Measurements from ENCODE around the gene SPATA2. TPM values are rescaled to one million over a fixed set of nuclear protein-coding genes. Genes with fewer than 3 reads are reported as not detected.
A peak's percentile ranks its signal among the peaks of the same experiment; 100 is the strongest.

SPATA2 gene
- total and polyA plus RNA-seq, 2 of the 13 experiments (the other 11 are each of a cell fraction or from before 2014, with no cell fraction given) = 3.2 to 8.7 TPM

- TF ChIP-seq SRY (CRISPR knock-in tag; IDR thresholded peaks at IDR 0.05) (peak; percentile 74; the same call in 1 of the 2 replicates), MXI1 (IDR thresholded peaks at IDR 0.05; ENCODE audit: borderline replicate concordance, low read depth, low read length) (peak; percentile 97), JDP2 (CRISPR knock-in tag; IDR thresholded peaks at IDR 0.05; ENCODE audit: borderline replicate concordance) (no peak), RBM22 (optimal IDR thresholded peaks at IDR 0.05; ENCODE audit: low read length) (no peak), ZNF558 (CRISPR knock-in tag; IDR thresholded peaks at IDR 0.05; ENCODE audit: borderline replicate concordance) (peak; percentile 76; the same call in 1 of the 2 replicates), NCOA1 (CRISPR knock-in tag; IDR thresholded peaks at IDR 0.05) (peak; percentile 83), NR2F6 (IDR thresholded peaks at IDR 0.05) (no peak), NR2F6 (CRISPR knock-in tag; IDR thresholded peaks at IDR 0.05) (0 out of 2 replicates have a peak, but pooled peaks have one; percentile 24), IRF1 (CRISPR knock-in tag; IDR thresholded peaks at IDR 0.05; ENCODE audit: low read depth) (no peak), ZNF138 (CRISPR knock-in tag; IDR thresholded peaks at IDR 0.05; ENCODE audit: low read depth) (peak; percentile 89; the same call in 1 of the 2 replicates), ZBTB44 (CRISPR knock-in tag; IDR thresholded peaks at IDR 0.05) (0 out of 2 replicates have a peak, but pooled peaks have one; percentile 49), PTBP1 (IDR thresholded peaks at IDR 0.05; ENCODE audit: low read depth, low read length, poor library complexity, severe bottlenecking) (peak; percentile 90), ZNF766 (CRISPR knock-in tag; IDR thresholded peaks at IDR 0.05; ENCODE audit: borderline replicate concordance) (0 out of 2 replicates have a peak, but pooled peaks have one; percentile 65), PRDM10 (CRISPR knock-in tag; IDR thresholded peaks at IDR 0.05; ENCODE audit: low read depth) (peak; percentile 21; the same call in 1 of the 2 replicates), ZNF552 (CRISPR knock-in tag; IDR thresholded peaks at IDR 0.05; ENCODE audit: borderline replicate concordance) (no peak), EHMT2 (IDR thresholded peaks at IDR 0.05; ENCODE audit: borderline replicate concordance, low read depth, low read length) (peak; percentile 80; the same call in 1 of the 2 replicates), SP140L (CRISPR knock-in tag; IDR thresholded peaks at IDR 0.05; ENCODE audit: borderline replicate concordance) (no peak), SCMH1 (CRISPR knock-in tag; IDR thresholded peaks at IDR 0.05; ENCODE audit: borderline replicate concordance) (no peak), ZNF44 (CRISPR knock-in tag; IDR thresholded peaks at IDR 0.05) (no peak; the same call in 1 of the 2 replicates), GTF2F1 (IDR thresholded peaks at IDR 0.05; ENCODE audit: low read length) (no peak), TOPORS (CRISPR knock-in tag; IDR thresholded peaks at IDR 0.05) (peak; percentile 95), ZBTB3 (CRISPR knock-in tag; IDR thresholded peaks at IDR 0.05; ENCODE audit: borderline replicate concordance, low read depth) (no peak), NFRKB (IDR thresholded peaks at IDR 0.05) (no peak), SOX13 (IDR thresholded peaks at IDR 0.05) (no peak), SOX13 (CRISPR knock-in tag; conservative IDR thresholded peaks at IDR 0.05 in 1 of 2, IDR thresholded peaks at IDR 0.05 in 1 of 2) (peak in 1 of 2 experiments; percentile 21; a peak in 1 of 4 replicates)
Observed at GRCh38 chr20:49915380-49916145, at the start of gene SPATA2 (continued).

Data from HepG2 (cell line).